Body of pancreas (tissue), 4 donors: ENCODE results near the gene SKAP1. TPM values are rescaled to one million over a fixed set of nuclear protein-coding genes. Genes with fewer than 3 reads are reported as not detected.

Source experiments
- ATAC-seq: fragments of 150-250 bp; one replicate; pipeline ENCODE4 v1.9.1; 2016
- DNase-seq, 4 donors: peaks; one replicate each; pipeline ENCODE4 v3.0.0-alpha.2; 2019
- H3K27ac ChIP-seq, 4 donors: fragments of 200-600 bp; sonication (generic); 1 replicate in 3 of 4; 2 replicates in 1 of 4; pipeline versions ENCODE4 v1.5.1 to v1.6.1; 2016 to 2019; ENCODE audit warnings: mild to moderate bottlenecking in 1 of 4, mixed read lengths in 1 of 4, moderate library complexity in 1 of 4
- H3K27me3 ChIP-seq, 2 donors: fragments of 200-600 bp; sonication (generic); one replicate each; pipeline ENCODE4 v1.6.0; 2016; ENCODE audit warnings: mild to moderate bottlenecking in 1 of 2
- H3K36me3 ChIP-seq, 2 donors: fragments of 200-600 bp; sonication (generic); replicated peaks in 1 of 2; 2 replicates each; pipeline ENCODE4 v1.5.1; 2016; ENCODE audit warnings: low read depth in 2 of 2; ENCODE audit not compliant: insufficient read depth in 1 of 2
- H3K4me1 ChIP-seq: fragments of 200-600 bp; sonication (generic); one replicate; pipeline ENCODE4 v1.6.0; 2016
- H3K4me3 ChIP-seq, 2 donors: fragments of 200-600 bp; sonication (generic); 1 replicate in 1 of 2; 2 replicates in 1 of 2; pipeline ENCODE4 v1.5.1; 2016 to 2019
- H3K9me3 ChIP-seq, 3 donors: fragments of 200-600 bp; sonication (generic); 1 replicate in 2 of 3; 2 replicates in 1 of 3; pipeline ENCODE4 v1.5.1; 2016
- CTCF ChIP-seq, 7 experiments: fragments of 450-650 bp in 4 of 7; fragments of 200-600 bp in 3 of 7; sonication (generic) in 3 of 7; IDR thresholded peaks; one replicate each; pipeline ENCODE4 v1.5.1; 2016 to 2019; ENCODE audit warnings: antibody characterized with exemption in 7 of 7
- POLR2A ChIP-seq, 3 donors: fragments of 450-650 bp; IDR thresholded peaks; one replicate each; pipeline ENCODE4 v1.6.1; 2016; ENCODE audit warnings: antibody characterized with exemption in 3 of 3, mild to moderate bottlenecking in 2 of 3
- WGBS, 2 donors: methylation state at CpG; one replicate each; pipeline ENCODE4 v1.1.5; 2017; 5-methylcytosine and 5-hydroxymethylcytosine counted together
- intact Hi-C: fragments of 100-400 bp; cut with DNase I; formaldehyde crosslinking; loops from one replicate; pipeline ENCODE4 v1.15.1; 2023
- total RNA-seq, 2 donors: library from RNA; depleted of rRNA; stranded (reverse); fragments of >200 nt; gene quantifications; one replicate each; pipeline ENCODE4 v1.1.0, GENCODE V29; 2016

The SKAP1 gene
- total RNA-seq, 2 donors from 2014 or later = 0.78 to 4.0 TPM

GRCh38 chr17:48259694-48260291 is 170.2 kb downstream of the SKAP1 start:
- no peaks in the 10 kb centered on the region for H3K36me3 ChIP-seq
- H3K9me3 ChIP-seq = no peaks in the 10 kb centered on the region
- 12 to 13% methylated on average over 3 of the region's 3 CpGs for WGBS, 2 donors
- H3K27ac ChIP-seq = no peak overlapping the region
- H3K27me3 ChIP-seq = no peaks in the 10 kb centered on the region
- no peak for TF ChIP-seq POLR2A (IDR thresholded peaks at IDR 0.05)
- TF ChIP-seq CTCF (IDR thresholded peaks at IDR 0.05) = peak; percentile 18 to 79 (median 69)
- intact Hi-C loops = no loop called here
- DNase-seq (peak in 3 of 4 donors; percentile 19 to 41 (median 26)), ATAC-seq (peak; percentile 53)
- H3K4me1 ChIP-seq = peaks cover 8% of the 10 kb centered on the region
- H3K4me3 ChIP-seq = no peak overlapping the region

GRCh38 chr17:48258331-48258730 is 171.7 kb downstream of the SKAP1 start:
- Histone ChIP-seq H3K4me3 (no peak overlapping the region), H3K9me3 (no peaks in the 10 kb centered on the region), H3K36me3 (no peaks in the 10 kb centered on the region), H3K27me3 (no peaks in the 10 kb centered on the region), H3K27ac (no peak overlapping the region), H3K4me1 (peaks cover 6% of the 10 kb centered on the region)
- WGBS, 2 donors = 57 to 76% methylated on average over 1 of the region's 1 CpG
- ATAC-seq (no peak), DNase-seq (no peak)
- TF ChIP-seq POLR2A (IDR thresholded peaks at IDR 0.05) = no peak
- no peak for TF ChIP-seq CTCF (IDR thresholded peaks at IDR 0.05)
- intact Hi-C loops = no loop called here

- DNase-seq (no peak), ATAC-seq (no peak)
- H3K27ac ChIP-seq = no peak overlapping the region
- H3K36me3 ChIP-seq = no peaks in the 10 kb centered on the region
- no peak overlapping the region for H3K4me3 ChIP-seq
- WGBS, 2 donors = 65% methylated on average over 4 of the region's 4 CpGs
- intact Hi-C loops = no loop called here
- peaks cover 6% of the 10 kb centered on the region for H3K4me1 ChIP-seq
- no peaks in the 10 kb centered on the region for H3K27me3 ChIP-seq
- no peaks in the 10 kb centered on the region for H3K9me3 ChIP-seq
- no peak for TF ChIP-seq POLR2A (IDR thresholded peaks at IDR 0.05)
- no peak for TF ChIP-seq CTCF (IDR thresholded peaks at IDR 0.05)
These were observed 174.3 kb downstream of the SKAP1 start for GRCh38 chr17:48255759-48256158.

GRCh38 chr17:48254896-48255295 is 175.1 kb downstream of the SKAP1 start:
- WGBS, 2 donors = 39 to 46% methylated on average over 1 of the region's 1 CpG
- no peak overlapping the region for H3K4me3 ChIP-seq
- H3K9me3 ChIP-seq = no peaks in the 10 kb centered on the region
- no peaks in the 10 kb centered on the region for H3K27me3 ChIP-seq
- H3K36me3 ChIP-seq = no peaks in the 10 kb centered on the region
- intact Hi-C loops = no loop called here
- peaks cover 5% of the 10 kb centered on the region for H3K4me1 ChIP-seq
- H3K27ac ChIP-seq = no peak overlapping the region
- DNase-seq (no peak), ATAC-seq (no peak)
- TF ChIP-seq CTCF (IDR thresholded peaks at IDR 0.05) (no peak), POLR2A (IDR thresholded peaks at IDR 0.05) (no peak)

GRCh38 chr17:48253975-48254374 is 176.0 kb downstream of the SKAP1 start:
- Histone ChIP-seq H3K27me3 (no peaks in the 10 kb centered on the region), H3K9me3 (no peaks in the 10 kb centered on the region), H3K36me3 (no peaks in the 10 kb centered on the region), H3K4me1 (no peaks in the 10 kb centered on the region), H3K27ac (no peak overlapping the region), H3K4me3 (no peak overlapping the region)
- ATAC-seq = no peak
- TF ChIP-seq POLR2A (IDR thresholded peaks at IDR 0.05) (no peak), CTCF (IDR thresholded peaks at IDR 0.05) (no peak)
- WGBS, 2 donors = 80 to 81% methylated on average over 2 of the region's 2 CpGs
- DNase-seq = no peak
- intact Hi-C loops = no loop called here
